K562 (cell line): ENCODE results near the gene SLC25A17. TPM values are rescaled to one million over a fixed set of nuclear protein-coding genes. Genes with fewer than 3 reads are reported as not detected.

ENCODE experiments used
- FOSL1 ChIP-seq: fragments of 200-800 bp; sonication (Bioruptor generic); conservative IDR thresholded peaks from 2 replicates; pipeline ENCODE4 v1.6.1; 2016; ENCODE audit warnings: missing genetic modification characterization, missing compliant biosample characterization
- GABPA ChIP-seq: fragments of 200-800 bp; sonication (Bioruptor generic); conservative IDR thresholded peaks from 2 replicates; pipeline ENCODE4 v1.6.1; 2016; ENCODE audit warnings: low read depth, missing genetic modification characterization, missing compliant biosample characterization
- POLR2AphosphoS2 ChIP-seq: IDR thresholded peaks from 2 replicates; pipeline ENCODE4 v1.6.1; 2012; ENCODE audit warnings: low read length, improper control_type of control experiment
- POLR2H ChIP-seq: IDR thresholded peaks from 2 replicates; pipeline ENCODE4 v1.6.1; 2016; ENCODE audit warnings: missing genetic modification characterization, low read depth, mild to moderate bottlenecking, control low read depth, missing compliant biosample characterization, moderate library complexity
- XRCC5 ChIP-seq: fragments of 200-400 bp; formaldehyde crosslinking; IDR thresholded peaks from 2 replicates; pipeline ENCODE4 v1.6.1; 2017; ENCODE audit warnings: low read depth, mild to moderate bottlenecking, low read length
- ZNF408 ChIP-seq: fragments of 250-450 bp; sonication (Bioruptor Pico); IDR thresholded peaks from 2 replicates; pipeline ENCODE4 v1.4.0; 2020; ENCODE audit warnings: low read depth, mild to moderate bottlenecking, moderate library complexity
- polyA plus RNA-seq, 8 experiments: library from polyadenylated mRNA; depleted of rRNA in 4 of 8; stranded (reverse) in 5 of 8; unstranded in 3 of 8; fragments of >200 nt; fragmentation: Nextera tagmentation in 2 of 8; fragmentation: Illumina TruSeq in 1 of 8; extraction: Ambion mirVana in 2 of 8; extraction: Trizol in 1 of 8; gene quantifications; 2 replicates each; pipeline versions ENCODE4 v1.2.1 to v1.2.3, GENCODE V29; 2011 to 2014; ENCODE audit warnings: inconsistent platforms in 1 of 8, missing spikeins in 1 of 8
- total RNA-seq, 7 experiments: library from RNA; depleted of rRNA in 6 of 7; stranded (reverse); fragments of >200 nt in 6 of 7; fragmentation: Illumina TruSeq in 2 of 7; extraction: Trizol in 2 of 7; gene quantifications; 2 replicates each; pipeline versions ENCODE4 v1.2.1 to v1.2.3, GENCODE V29; 2011 to 2021; ENCODE audit warnings: low replicate concordance in 1 of 7
- TF ChIP-seq, protein P1 (sequence below): fragments of 450-650 bp; IDR thresholded peaks from 2 replicates; pipeline ENCODE4 v1.6.1; 2016; ENCODE audit warnings: mild to moderate bottlenecking, moderate library complexity
- TF ChIP-seq, protein P2 (sequence below): sonication (generic); formaldehyde crosslinking; IDR thresholded peaks from 2 replicates; pipeline ENCODE4 v1.8.0; 2022; ENCODE audit warnings: mild to moderate bottlenecking, low read depth, missing genetic modification reagents
- TF ChIP-seq, protein P3 (sequence below), 3 experiments: IDR thresholded peaks in 2 of 3; conservative IDR thresholded peaks in 1 of 3; 2 replicates each; pipeline ENCODE4 v1.5.1; 2011 to 2012; ENCODE audit warnings: low read length in 3 of 3, mild to moderate bottlenecking in 3 of 3, control low read depth in 2 of 3, improper control_type of control experiment in 1 of 3, inconsistent platforms in 1 of 3, low read depth in 1 of 3, mixed read lengths in 1 of 3, moderate library complexity in 1 of 3; ENCODE audit not compliant: insufficient read depth in 2 of 3

Gene SLC25A17
- total and polyA plus RNA-seq, 9 of the 15 experiments (the other 6 are each of a cell fraction or from before 2014, with no cell fraction given), result 32.6 to 136 (median 56.2) TPM

DNA sequence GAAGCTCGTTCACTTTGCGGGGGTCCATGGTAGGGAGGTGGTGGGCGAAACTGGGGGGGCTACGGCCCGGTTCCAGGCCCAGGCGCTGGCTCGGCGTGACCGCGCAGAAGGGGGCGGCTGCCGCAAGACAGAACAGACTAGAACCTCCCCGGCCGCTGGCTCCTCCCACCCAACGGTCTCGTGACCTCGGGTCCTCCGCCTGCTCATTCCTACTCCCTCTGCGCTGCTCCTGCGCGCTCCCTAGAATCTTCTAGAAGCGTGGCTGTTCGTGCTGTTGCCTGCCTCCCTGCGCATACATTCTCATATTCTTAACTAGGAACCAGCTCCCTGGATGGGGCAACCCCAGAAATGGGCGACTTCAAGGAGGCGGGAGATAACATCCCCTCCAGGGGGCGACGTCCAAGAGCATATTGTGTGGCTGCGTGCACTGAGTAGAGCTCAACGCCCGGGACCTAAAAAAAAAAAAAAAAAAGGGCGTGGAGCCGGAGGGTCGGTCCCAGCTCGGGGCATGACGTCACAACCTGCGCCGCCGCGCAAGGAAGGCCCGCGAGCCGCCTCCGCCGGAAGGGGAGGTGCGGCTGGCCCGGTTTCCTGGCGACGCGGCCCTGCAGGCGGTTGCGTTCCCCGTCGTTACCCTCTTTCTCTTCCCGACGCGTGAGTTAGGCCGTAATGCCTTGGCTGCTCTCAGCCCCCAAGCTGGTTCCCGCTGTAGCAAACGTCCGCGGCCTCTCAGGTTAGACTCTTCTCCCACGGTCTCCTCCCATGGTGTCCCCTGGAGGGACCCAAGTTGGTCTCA is 37.6 kb upstream of the SLC25A17 start, which contains the start of the genes ST13 and XPNPEP3 (continued):
- TF ChIP-seq, protein P1, sequence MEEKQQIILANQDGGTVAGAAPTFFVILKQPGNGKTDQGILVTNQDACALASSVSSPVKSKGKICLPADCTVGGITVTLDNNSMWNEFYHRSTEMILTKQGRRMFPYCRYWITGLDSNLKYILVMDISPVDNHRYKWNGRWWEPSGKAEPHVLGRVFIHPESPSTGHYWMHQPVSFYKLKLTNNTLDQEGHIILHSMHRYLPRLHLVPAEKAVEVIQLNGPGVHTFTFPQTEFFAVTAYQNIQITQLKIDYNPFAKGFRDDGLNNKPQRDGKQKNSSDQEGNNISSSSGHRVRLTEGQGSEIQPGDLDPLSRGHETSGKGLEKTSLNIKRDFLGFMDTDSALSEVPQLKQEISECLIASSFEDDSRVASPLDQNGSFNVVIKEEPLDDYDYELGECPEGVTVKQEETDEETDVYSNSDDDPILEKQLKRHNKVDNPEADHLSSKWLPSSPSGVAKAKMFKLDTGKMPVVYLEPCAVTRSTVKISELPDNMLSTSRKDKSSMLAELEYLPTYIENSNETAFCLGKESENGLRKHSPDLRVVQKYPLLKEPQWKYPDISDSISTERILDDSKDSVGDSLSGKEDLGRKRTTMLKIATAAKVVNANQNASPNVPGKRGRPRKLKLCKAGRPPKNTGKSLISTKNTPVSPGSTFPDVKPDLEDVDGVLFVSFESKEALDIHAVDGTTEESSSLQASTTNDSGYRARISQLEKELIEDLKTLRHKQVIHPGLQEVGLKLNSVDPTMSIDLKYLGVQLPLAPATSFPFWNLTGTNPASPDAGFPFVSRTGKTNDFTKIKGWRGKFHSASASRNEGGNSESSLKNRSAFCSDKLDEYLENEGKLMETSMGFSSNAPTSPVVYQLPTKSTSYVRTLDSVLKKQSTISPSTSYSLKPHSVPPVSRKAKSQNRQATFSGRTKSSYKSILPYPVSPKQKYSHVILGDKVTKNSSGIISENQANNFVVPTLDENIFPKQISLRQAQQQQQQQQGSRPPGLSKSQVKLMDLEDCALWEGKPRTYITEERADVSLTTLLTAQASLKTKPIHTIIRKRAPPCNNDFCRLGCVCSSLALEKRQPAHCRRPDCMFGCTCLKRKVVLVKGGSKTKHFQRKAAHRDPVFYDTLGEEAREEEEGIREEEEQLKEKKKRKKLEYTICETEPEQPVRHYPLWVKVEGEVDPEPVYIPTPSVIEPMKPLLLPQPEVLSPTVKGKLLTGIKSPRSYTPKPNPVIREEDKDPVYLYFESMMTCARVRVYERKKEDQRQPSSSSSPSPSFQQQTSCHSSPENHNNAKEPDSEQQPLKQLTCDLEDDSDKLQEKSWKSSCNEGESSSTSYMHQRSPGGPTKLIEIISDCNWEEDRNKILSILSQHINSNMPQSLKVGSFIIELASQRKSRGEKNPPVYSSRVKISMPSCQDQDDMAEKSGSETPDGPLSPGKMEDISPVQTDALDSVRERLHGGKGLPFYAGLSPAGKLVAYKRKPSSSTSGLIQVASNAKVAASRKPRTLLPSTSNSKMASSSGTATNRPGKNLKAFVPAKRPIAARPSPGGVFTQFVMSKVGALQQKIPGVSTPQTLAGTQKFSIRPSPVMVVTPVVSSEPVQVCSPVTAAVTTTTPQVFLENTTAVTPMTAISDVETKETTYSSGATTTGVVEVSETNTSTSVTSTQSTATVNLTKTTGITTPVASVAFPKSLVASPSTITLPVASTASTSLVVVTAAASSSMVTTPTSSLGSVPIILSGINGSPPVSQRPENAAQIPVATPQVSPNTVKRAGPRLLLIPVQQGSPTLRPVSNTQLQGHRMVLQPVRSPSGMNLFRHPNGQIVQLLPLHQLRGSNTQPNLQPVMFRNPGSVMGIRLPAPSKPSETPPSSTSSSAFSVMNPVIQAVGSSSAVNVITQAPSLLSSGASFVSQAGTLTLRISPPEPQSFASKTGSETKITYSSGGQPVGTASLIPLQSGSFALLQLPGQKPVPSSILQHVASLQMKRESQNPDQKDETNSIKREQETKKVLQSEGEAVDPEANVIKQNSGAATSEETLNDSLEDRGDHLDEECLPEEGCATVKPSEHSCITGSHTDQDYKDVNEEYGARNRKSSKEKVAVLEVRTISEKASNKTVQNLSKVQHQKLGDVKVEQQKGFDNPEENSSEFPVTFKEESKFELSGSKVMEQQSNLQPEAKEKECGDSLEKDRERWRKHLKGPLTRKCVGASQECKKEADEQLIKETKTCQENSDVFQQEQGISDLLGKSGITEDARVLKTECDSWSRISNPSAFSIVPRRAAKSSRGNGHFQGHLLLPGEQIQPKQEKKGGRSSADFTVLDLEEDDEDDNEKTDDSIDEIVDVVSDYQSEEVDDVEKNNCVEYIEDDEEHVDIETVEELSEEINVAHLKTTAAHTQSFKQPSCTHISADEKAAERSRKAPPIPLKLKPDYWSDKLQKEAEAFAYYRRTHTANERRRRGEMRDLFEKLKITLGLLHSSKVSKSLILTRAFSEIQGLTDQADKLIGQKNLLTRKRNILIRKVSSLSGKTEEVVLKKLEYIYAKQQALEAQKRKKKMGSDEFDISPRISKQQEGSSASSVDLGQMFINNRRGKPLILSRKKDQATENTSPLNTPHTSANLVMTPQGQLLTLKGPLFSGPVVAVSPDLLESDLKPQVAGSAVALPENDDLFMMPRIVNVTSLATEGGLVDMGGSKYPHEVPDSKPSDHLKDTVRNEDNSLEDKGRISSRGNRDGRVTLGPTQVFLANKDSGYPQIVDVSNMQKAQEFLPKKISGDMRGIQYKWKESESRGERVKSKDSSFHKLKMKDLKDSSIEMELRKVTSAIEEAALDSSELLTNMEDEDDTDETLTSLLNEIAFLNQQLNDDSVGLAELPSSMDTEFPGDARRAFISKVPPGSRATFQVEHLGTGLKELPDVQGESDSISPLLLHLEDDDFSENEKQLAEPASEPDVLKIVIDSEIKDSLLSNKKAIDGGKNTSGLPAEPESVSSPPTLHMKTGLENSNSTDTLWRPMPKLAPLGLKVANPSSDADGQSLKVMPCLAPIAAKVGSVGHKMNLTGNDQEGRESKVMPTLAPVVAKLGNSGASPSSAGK, result no peak
- TF ChIP-seq, protein P2, sequence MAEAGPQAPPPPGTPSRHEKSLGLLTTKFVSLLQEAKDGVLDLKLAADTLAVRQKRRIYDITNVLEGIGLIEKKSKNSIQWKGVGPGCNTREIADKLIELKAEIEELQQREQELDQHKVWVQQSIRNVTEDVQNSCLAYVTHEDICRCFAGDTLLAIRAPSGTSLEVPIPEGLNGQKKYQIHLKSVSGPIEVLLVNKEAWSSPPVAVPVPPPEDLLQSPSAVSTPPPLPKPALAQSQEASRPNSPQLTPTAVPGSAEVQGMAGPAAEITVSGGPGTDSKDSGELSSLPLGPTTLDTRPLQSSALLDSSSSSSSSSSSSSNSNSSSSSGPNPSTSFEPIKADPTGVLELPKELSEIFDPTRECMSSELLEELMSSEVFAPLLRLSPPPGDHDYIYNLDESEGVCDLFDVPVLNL, result 0 out of 2 replicates have a peak, but pooled peaks have one; percentile 21
- TF ChIP-seq FOSL1 (tag), result peak; percentile 42
- TF ChIP-seq XRCC5, result 0 out of 2 replicates have a peak, but pooled peaks have one; percentile 32
- peak; percentile 51; the same call in 1 of the 2 replicates for TF ChIP-seq POLR2H (tag)
- peak; percentile 95 for TF ChIP-seq GABPA
- no peak for TF ChIP-seq POLR2AphosphoS2
- TF ChIP-seq ZNF408 (CRISPR knock-in tag), result no peak
- TF ChIP-seq, protein P3, sequence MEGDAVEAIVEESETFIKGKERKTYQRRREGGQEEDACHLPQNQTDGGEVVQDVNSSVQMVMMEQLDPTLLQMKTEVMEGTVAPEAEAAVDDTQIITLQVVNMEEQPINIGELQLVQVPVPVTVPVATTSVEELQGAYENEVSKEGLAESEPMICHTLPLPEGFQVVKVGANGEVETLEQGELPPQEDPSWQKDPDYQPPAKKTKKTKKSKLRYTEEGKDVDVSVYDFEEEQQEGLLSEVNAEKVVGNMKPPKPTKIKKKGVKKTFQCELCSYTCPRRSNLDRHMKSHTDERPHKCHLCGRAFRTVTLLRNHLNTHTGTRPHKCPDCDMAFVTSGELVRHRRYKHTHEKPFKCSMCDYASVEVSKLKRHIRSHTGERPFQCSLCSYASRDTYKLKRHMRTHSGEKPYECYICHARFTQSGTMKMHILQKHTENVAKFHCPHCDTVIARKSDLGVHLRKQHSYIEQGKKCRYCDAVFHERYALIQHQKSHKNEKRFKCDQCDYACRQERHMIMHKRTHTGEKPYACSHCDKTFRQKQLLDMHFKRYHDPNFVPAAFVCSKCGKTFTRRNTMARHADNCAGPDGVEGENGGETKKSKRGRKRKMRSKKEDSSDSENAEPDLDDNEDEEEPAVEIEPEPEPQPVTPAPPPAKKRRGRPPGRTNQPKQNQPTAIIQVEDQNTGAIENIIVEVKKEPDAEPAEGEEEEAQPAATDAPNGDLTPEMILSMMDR (IDR thresholded peaks at IDR 0.05 in 2 of 3, conservative IDR thresholded peaks at IDR 0.05 in 1 of 3; ENCODE audit: insufficient read depth in 2 of 3, low read depth in 1 of 3, low read length in 3 of 3), result 0 out of 6 replicates have a peak, but pooled peaks of 2 of the 3 experiments have one; percentile 13 to 21
